HG03159 (cell line): ENCODE data around the gene MOB3C.

Experiments
- ATAC-seq: cut with Tn5 transposase; IDR thresholded peaks from one replicate; pipeline ENCODE4 v1.9.1; 2021; ENCODE audit warnings: mild to moderate bottlenecking, moderate library complexity; ENCODE audit not compliant: unreplicated experiment

MOB3C gene

DNA sequence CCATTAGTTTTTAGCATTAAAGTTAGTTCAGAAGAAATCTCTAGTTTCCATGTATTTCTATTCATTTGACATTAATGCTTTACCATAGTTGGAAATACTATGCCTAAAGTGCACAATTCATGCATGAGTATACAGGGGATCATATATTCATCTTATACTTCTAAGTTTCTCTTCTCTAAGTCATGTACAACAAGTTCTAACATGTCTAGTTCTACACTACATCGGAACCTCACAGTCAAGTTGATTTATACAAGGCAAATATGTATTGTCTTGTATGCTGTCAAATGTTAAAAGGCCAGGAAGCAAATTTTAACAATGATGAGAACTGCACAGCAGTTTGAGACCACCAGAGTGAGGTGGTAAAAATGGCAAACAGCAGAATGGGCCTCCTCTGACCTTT is 22.9 kb upstream of the MOB3C start:
- ATAC-seq: no peak

DNA sequence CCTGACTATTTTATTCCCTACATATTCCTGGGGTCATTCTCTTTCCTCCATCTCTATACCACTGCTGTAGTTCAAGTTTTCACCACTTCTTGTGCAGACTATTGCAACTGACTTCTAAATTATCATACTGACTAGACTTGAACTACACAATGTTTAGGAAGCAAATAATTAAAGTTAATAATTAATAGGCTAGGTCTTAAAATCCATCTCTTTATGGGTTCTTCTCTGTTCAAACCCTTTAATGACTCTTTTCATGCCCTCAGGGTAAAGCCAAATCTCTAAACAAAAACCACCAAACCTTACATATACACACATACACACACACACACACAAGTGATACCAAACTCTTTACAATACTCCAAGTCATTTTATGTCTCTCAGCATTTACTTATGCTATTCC is 22.3 kb upstream of the MOB3C start:
- ATAC-seq: no peak

DNA sequence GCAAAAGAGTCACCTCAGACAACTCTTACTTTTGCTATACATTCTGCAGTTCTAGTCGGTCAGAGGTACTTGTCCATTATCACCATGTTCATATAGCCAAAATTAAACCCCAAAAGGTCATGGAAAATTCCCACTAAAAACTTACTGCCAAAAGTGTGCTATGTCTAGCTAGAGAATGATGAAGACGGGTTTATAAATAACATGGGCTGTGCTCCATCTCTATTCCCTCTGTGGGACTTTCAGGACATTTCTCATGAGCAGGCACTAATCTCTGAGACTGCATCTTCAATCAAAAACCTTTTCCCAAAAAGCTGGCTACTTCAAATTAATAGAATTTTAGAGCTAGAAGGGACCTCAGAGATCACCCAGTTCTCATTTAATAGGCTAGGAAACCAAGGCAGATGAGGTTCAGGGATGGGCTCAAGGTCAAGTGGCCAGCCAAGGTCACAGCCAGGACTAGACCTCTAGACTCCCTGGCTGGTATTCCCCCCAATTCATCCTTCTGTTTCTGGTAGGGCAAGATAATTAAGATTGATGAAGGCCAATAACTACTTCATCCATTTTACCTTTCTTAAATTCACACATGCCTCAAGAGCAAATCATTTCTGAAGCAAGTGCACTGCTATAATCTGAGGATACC is 21.0 kb upstream of the MOB3C start:
- no peak for ATAC-seq

DNA sequence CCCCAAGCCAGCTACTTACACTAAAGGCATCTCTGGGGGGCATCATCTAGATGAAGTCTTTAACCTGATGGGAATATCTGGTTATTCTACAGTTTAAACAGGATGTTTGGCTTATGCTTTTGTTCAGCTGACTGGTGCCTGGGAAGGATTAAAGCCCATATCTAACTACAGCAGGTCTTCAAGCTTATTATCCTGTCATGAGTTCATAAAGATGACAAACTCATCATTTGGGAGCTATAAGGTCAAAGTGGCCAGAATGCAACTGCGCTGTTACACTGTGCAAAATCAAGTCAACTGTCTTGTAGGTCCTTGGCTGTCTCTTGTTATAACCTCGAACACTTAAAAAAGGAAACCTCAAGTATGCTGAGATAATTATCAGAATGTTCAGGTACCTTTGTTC is 18.6 kb upstream of the MOB3C start:
- no peak for ATAC-seq

DNA sequence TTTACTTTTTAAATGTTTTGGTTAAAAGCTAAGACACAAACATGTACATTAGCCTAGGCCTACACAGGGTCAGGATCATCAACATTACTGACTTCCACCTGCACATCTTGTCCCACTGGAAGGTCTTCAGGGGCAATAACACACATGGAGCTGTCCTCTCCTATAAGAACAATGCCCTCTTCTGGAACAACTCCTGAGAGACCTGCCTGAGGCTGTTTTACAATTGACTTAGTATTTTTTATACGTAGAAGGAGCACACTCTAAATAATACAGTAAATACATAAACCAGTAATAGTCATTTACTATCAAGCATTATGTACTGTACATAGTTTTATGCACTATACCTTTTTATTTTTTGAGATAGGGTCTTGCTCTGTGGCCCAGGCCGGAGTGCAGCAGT is 14.1 kb upstream of the MOB3C start:
- no peak for ATAC-seq

DNA sequence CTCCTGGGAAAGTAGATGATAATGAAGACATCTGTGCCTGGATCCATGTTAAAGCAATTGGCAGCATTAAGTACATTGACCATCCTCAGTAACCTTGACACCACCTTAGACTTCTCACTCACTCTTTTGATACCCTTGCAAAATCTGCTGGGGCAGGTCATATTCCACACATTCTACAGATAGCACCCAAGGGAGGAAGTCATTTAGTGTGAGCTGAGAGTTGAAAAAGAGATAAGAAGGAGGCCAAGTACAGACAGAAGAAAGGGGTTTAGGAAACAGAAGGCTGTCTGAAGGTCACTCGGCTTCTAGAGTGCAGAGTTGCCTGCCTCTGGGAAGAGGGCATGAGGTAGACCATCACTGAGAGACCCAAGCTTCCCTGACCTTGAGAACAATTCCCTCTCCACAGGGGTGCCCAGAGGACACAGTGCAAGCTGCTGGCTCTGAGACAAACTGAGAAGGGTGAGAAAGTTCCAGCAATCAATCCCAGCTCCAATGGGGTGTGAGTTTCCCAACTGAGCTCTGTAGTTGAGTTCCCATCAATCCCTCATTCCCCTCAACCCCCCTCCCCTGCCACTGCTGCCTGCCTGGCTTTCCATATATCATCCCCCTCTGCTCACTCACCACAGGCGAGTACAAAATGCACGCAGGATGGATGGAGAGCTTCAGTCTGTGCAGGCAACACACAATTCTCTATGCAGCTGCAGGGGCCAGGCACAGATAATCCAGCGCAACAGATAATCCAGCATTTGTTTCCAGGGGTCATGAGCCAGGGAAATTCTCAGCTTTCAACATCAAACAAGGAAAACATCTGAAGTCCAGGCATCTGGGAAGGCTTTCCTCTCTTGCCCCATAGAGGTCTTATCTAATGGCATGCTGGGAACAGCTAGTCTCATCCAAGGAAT is 7.4 kb upstream of the MOB3C start:
- ATAC-seq: no peak

DNA sequence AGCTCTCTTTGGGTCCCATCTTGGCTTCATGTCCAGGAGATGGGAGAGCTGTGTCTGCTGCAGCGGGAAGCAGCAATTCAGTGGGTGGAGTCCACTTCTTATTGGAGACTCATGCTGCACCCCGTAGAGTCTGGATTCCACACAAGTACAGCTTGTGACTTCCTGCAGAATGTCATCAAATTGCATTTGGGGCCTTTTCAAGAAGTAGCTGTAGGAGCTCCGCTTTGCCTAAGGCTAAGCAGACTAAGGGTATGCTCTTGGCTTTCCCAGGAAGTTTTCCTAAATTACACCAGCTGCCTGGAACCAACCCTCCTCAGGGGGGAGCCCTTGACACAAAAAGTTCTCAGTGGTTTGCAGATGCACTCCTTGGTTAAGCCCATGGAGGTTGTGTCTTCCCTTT is 5.7 kb upstream of the MOB3C start:
- no peak for ATAC-seq

DNA sequence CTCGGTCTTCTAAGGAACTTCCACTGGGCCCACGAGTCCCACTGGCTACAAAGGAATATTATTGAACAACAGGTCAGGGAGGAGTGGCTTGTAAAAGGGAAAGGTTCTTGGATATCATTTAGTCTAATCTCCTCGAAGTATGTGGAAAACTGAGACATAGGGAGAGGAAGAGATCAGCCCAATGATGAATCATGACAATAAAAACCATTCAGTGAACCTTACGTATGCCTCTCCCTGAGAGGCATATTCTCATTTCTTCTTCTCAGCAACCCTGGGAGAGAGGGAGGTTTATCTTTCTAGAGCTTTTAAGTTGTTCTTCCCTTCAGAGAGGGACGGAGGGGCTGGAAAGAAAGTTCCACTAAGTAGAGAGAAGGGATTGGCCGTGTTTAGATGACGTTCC is 5.3 kb upstream of the MOB3C start:
- ATAC-seq: no peak

DNA sequence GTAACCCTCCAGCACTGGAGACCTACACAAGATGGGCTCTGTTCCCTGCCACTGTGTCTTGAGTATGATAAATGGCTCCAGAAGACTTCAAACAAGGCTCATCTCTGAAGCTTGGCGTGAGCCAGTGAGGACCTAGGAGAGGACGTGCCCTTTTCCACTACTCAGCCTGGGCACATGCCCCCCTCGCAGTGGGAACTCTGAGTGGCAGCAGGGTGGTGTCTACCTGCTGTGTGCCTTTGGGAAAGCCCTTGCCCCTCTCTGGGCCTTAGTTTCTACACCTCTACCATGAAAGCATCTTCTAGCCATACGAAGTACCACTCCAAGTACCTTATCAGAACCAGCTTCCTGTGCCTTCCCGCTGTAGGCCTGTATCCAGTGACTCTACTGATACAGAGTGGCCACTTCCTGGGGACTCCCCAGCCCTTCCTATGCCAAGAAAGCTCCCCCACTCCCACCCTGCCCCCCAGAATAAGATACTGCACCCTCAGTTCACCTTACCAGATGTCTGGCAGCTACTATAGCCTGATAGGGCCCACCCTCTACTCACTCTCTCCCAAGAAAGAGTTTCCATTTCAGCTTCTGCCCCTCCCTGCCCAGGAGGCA is 3.1 kb upstream of the MOB3C start:
- ATAC-seq: no peak

DNA sequence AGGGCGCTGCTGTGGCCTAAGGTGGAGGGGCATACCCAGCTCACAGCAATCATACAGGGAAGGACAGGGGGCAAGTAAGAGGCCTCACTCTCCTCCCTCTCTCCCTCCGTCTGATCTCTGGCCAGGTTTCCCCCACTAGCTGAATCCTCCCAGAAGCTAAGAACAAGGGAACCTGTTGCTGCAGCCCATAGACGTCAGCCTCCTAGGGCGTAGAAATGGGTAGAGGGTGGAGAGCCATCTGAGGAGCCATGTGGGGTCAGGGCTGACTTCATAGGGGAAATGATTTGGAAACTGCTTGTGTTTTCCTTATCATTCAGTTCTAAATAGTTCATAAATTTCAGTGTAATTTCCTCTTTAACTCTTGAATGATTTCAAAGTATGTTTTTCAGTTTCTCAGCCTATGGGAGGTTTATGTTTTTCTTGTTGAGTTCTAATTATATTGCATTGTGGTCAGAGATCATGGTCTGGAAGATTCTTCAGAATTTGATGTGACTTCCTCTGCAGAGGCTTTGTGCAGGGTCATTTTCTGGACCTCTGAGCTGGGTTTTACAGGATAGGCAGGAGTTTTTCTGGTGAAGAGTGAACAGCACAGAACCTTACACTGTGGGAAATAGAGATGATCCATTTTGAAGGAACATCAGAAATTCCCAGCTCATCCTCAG is 2.3 kb upstream of the MOB3C start:
- no peak for ATAC-seq

DNA sequence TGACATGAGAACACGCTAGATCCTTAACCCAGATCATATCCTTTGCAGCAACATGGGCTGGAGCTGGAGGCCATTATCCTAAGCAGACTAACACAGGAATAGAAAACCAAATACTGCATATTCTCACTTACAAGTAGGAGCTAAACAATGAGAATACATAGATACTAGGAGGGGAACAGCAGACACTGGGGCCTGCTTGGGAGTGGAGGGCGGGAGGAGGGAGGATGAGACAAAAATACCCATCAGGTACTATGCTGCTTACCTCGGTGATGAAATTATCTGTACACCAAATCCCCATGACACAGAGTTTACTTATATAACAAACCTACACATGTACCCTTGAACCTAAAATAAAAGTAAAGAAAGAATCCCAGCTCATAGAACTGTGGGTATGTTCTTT is 1.2 kb upstream of the MOB3C start:
- ATAC-seq: no peak

DNA sequence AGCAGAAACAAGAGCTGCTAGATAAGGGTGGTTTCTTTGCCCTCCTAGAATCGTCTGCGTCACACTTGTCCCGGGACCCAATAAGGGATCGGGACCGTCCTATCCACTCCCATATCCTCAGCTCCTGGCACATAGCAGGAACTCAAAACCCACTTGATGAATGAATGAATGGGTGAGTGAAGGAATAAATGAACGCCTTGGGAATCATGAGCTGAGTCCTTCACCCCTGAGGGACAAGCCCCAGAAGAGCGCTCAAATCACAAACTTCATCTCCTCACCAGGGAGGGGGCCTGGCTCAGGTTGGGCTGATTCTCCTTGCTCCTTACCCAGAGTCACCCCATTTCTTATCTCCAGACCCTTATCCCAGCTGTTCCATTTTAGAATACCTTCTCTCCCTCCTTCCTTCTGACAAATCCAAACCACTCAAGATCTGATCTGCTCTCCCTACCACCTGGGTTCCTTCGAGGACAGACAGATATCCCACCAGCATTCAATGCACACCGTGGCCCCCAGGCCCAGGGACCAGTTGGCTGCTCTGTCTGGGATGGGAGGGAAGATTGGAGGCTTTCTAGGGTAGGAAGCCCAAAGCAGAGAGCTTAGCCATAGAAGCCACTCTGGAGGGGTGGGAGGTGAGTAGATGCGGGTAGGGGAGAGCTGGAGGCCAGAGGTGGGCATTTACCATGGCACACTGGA is 643 bp upstream of the MOB3C start:
- ATAC-seq: no peak

DNA sequence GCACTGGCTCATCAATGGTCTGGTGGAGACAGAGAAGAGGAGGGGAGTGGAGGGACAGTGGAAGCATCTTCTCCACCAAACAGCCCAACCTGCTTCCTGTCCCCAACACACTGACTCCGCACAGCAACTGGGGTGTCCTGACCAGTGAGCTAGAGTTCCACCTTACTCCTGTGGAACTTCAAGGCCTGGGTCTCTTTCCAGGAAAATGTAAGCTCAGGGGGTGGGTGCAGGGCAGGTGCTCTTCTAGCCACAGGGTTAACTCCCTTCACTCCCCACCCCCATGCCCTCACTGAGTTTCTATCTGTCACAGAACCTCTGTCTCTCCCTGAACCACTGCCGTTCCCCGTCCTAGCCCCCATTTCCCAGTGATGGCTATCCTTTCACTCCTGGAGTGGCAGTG is 876 bp downstream of the MOB3C start:
- ATAC-seq: peak; percentile 4

DNA sequence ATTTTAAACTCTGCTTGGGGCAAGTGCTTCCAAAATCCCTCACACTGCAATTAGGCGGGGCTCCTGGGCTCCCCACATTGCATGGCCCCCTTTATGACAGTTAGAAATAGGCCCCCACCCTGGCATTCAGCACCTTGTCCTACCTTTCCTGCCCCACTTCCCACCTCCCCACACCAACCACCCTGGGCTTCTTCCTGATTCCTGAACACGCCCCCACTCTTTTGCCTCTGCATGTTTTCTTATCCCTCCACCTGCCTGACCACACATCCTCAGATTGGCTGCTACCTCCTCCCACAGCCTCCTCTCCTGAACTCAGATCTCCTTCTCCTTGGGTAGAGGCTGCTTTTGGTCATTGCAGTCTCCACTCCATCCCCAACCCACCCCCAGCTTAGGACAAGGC is 1.5 kb downstream of the MOB3C start:
- ATAC-seq: no peak

DNA sequence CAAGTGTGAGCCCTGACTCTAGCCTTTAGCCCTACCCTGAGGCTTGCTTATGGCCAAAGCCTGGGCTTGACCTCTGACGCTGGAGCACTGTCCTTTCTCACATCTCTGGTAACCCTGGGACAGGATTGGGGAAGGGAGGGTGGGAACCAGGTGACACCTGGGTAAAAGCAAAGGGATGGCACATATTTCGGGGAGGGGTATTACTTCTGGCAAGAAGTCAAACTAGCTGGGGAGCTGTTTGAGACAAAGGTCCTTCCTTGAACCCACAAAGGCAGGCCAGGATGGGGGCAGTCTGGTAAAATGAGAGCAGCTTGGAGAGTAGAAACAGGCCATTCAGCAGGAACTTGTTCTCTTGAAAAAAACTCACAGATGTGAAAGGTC is 2.0 kb downstream of the MOB3C start:
- ATAC-seq: no peak

DNA sequence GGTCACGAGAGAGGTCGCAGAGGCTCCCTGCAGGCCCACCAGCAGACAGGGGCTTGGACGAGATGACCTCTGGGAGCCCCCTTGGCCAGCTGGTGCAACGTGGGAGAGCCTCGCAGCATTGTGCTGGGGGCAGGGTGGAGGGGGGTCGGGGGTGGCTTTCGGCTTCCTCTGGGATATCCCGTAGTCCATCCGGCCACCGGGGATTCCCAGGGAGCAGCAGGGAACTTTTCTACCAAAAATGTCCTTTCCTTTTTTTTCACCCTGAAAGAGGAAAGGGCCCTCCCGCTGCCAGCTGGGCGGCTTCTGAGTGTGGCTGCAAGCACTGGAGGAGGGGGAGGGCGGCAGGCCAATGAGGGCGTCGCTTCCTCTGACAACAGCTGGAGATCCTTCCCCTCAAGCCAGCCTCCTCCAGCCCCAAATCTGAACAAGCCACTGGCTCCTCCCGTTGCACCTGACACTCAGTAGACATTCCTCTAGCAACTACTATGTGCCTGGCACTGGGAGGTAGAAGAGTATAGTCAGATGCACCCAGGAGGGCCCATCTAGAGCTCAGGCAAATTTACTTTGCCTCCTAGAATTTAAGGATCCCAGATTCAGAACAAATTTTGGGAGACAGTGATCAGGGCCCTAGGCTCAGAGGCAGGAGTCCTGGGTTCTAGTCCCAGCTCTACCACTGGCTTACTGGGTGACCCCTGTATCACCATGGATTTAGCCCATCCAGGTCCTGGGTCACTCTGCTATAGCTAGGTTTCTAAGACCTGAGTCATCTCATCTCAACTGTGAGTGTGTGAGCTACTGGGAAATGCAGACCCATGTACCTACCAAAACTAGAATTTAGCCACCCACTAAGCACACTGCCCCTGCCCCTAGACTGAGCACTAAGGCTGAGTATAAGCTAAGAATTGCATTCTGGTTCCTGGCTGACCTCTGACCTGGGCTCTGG is 2.7 kb downstream of the MOB3C start:
- ATAC-seq: no peak

DNA sequence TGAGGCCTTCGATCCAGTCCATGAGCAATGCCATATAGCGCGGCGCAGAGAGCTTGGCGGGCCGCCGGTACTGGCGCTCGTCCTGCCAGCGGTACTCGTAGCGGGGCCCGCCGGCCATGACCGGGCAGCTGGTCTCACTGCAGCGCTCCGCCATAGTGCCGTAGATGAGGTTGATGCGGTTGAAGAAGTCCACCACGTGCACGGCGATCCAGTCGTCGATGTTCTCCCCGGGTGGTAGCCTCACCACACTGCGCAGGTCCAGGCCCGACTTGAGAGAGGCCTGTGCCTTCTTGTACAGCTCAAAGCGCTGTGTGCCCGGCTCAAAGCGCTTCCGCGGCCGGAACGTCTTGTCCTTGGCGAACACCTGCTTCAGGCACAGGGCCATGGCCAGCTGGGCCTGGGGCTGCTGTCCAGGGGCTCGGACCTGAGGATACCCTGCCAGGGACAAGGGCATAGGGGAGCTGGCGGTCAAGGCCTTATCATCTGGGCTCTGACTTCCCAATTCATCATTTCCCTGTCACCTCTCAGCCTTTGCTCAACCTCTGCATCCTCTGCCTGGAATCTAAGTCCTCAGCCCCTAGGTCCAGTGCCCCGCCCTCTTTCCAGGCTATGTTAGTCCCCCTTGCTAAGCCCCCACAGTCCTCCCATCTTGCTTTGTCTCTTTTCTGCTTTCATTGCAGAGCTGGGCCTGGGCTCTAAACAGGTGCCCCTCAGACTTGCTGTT is 3.5 kb downstream of the MOB3C start:
- no peak for ATAC-seq

DNA sequence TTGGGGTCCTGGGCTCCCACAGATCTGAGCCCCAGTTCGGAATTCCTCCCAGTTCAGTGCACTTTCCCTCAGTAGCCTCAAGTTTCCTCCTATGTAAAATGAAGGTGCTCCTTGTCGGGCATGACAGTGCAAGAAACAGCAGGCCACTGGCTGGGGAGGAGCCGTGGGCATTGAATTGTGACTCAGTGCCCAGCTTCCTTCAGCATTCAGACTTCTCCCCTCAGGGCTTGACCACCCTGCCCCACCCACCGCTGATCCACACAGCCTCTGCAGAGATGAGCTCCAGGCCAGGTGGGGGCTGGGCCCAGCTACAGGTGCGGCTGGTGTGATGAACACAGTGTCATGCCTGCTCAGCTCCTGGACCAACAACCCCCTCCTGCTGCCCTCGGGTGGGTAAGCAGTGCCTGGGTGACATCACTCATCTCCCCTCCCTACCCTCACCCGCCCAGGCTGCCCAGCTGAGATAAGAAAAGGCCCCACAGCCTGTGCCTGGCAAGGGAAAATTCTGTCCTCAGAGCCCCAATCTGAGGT is 4.9 kb downstream of the MOB3C start:
- no peak for ATAC-seq
